Measurements from ENCODE around the gene DND1. TPM values are rescaled to one million over a fixed set of nuclear protein-coding genes. Genes with fewer than 3 reads are reported as not detected.

DND1 gene
- total RNA-seq, 1 donor from 2014 or later = 1.7 TPM

- no peaks in the 10 kb centered on the region for H3K27me3 Mint-ChIP-seq (ENCODE audit: low read depth, unreplicated experiment)
- Histone ChIP-seq H3K4me3 (ENCODE audit: insufficient read depth, low read depth, low read length) (no peak overlapping the region), H3K27me3 (ENCODE audit: insufficient read depth, low read length) (no peaks in the 10 kb centered on the region), H3K9me3 (ENCODE audit: insufficient read depth, low read depth, low read length) (no peaks in the 10 kb centered on the region), H3K9ac (ENCODE audit: low read length) (no peak overlapping the region), H3K36me3 (ENCODE audit: insufficient read depth, low read length) (peaks cover 68% of the 10 kb centered on the region), H4K20me1 (ENCODE audit: insufficient read depth, low read length) (peaks cover 12% of the 10 kb centered on the region), H3K27ac (ENCODE audit: low read depth, low read length) (no peak overlapping the region), H3K4me2 (ENCODE audit: low read length) (no peak overlapping the region), H3K79me2 (ENCODE audit: insufficient read depth, low read length) (no peaks in the 10 kb centered on the region), H2AFZ (ENCODE audit: low read depth, low read length) (no peak overlapping the region), H3K4me1 (ENCODE audit: insufficient read depth, low read length) (no peaks in the 10 kb centered on the region)
- no peak overlapping the region for H3K27ac Mint-ChIP-seq (ENCODE audit: unreplicated experiment)
- H3K4me1 Mint-ChIP-seq (ENCODE audit: low read depth, unreplicated experiment) = no peaks in the 10 kb centered on the region
- no peak for FAIRE-seq
- DNase-seq (ENCODE audit: low read depth) = no peak
- no peak for TF ChIP-seq EZH2 (IDR thresholded peaks at IDR 0.05; ENCODE audit: insufficient read depth, low read length)
- no peak for TF ChIP-seq CTCF (IDR thresholded peaks at IDR 0.05; ENCODE audit: insufficient read depth, low read depth, low read length)
- peaks cover 27% of the 10 kb centered on the region for H3K36me3 Mint-ChIP-seq (ENCODE audit: low read depth, unreplicated experiment)
- H3K9me3 Mint-ChIP-seq (ENCODE audit: unreplicated experiment) = no peaks in the 10 kb centered on the region
- no peak overlapping the region for H3K4me3 Mint-ChIP-seq (ENCODE audit: unreplicated experiment)
Measured at GRCh38 chr5:140678993-140679392, 5.6 kb upstream of the DND1 start.

- peaks cover 66% of the 10 kb centered on the region for H3K36me3 ChIP-seq (ENCODE audit: insufficient read depth, low read length)
- H3K9me3 Mint-ChIP-seq (ENCODE audit: unreplicated experiment) = no peaks in the 10 kb centered on the region
- H3K4me3 ChIP-seq (ENCODE audit: insufficient read depth, low read depth, low read length) = no peak overlapping the region
- H2AFZ ChIP-seq (ENCODE audit: low read depth, low read length) = no peak overlapping the region
- DNase-seq (ENCODE audit: low read depth) = no peak
- H4K20me1 ChIP-seq (ENCODE audit: insufficient read depth, low read length) = peaks cover 6% of the 10 kb centered on the region
- no peaks in the 10 kb centered on the region for H3K4me1 Mint-ChIP-seq (ENCODE audit: low read depth, unreplicated experiment)
- no peak overlapping the region for H3K27ac ChIP-seq (ENCODE audit: low read depth, low read length)
- H3K4me2 ChIP-seq (ENCODE audit: low read length) = no peak overlapping the region
- H3K9ac ChIP-seq (ENCODE audit: low read length) = no peak overlapping the region
- H3K27ac Mint-ChIP-seq (ENCODE audit: unreplicated experiment) = no peak overlapping the region
- H3K36me3 Mint-ChIP-seq (ENCODE audit: low read depth, unreplicated experiment) = peaks cover 26% of the 10 kb centered on the region
- no peaks in the 10 kb centered on the region for H3K4me1 ChIP-seq (ENCODE audit: insufficient read depth, low read length)
- H3K4me3 Mint-ChIP-seq (ENCODE audit: unreplicated experiment) = no peak overlapping the region
- no peaks in the 10 kb centered on the region for H3K27me3 Mint-ChIP-seq (ENCODE audit: low read depth, unreplicated experiment)
- TF ChIP-seq EZH2 (IDR thresholded peaks at IDR 0.05; ENCODE audit: insufficient read depth, low read length) (no peak), CTCF (IDR thresholded peaks at IDR 0.05; ENCODE audit: insufficient read depth, low read depth, low read length) (no peak)
- FAIRE-seq = no peak
- H3K79me2 ChIP-seq (ENCODE audit: insufficient read depth, low read length) = no peaks in the 10 kb centered on the region
- H3K9me3 ChIP-seq (ENCODE audit: insufficient read depth, low read depth, low read length) = no peaks in the 10 kb centered on the region
- H3K27me3 ChIP-seq (ENCODE audit: insufficient read depth, low read length) = no peaks in the 10 kb centered on the region
Measured at GRCh38 chr5:140677947-140678346, 4.6 kb upstream of the DND1 start.

GRCh38 chr5:140674629-140675028 is 1.3 kb upstream of the DND1 start:
- H3K27ac Mint-ChIP-seq (ENCODE audit: unreplicated experiment) = no peak overlapping the region
- no peak overlapping the region for H3K4me2 ChIP-seq (ENCODE audit: low read length)
- H3K4me3 Mint-ChIP-seq (ENCODE audit: unreplicated experiment) = no peak overlapping the region
- H3K27ac ChIP-seq (ENCODE audit: low read depth, low read length) = no peak overlapping the region
- peaks cover 17% of the 10 kb centered on the region for H4K20me1 ChIP-seq (ENCODE audit: insufficient read depth, low read length)
- no peaks in the 10 kb centered on the region for H3K27me3 Mint-ChIP-seq (ENCODE audit: low read depth, unreplicated experiment)
- no peak overlapping the region for H3K4me3 ChIP-seq (ENCODE audit: insufficient read depth, low read depth, low read length)
- no peaks in the 10 kb centered on the region for H3K4me1 Mint-ChIP-seq (ENCODE audit: low read depth, unreplicated experiment)
- H3K9ac ChIP-seq (ENCODE audit: low read length) = no peak overlapping the region
- no peaks in the 10 kb centered on the region for H3K79me2 ChIP-seq (ENCODE audit: insufficient read depth, low read length)
- no peaks in the 10 kb centered on the region for H3K4me1 ChIP-seq (ENCODE audit: insufficient read depth, low read length)
- H3K36me3 Mint-ChIP-seq (ENCODE audit: low read depth, unreplicated experiment) = peaks cover 29% of the 10 kb centered on the region
- H3K36me3 ChIP-seq (ENCODE audit: insufficient read depth, low read length) = peaks cover 47% of the 10 kb centered on the region
- H2AFZ ChIP-seq (ENCODE audit: low read depth, low read length) = no peak overlapping the region
- no peaks in the 10 kb centered on the region for H3K9me3 ChIP-seq (ENCODE audit: insufficient read depth, low read depth, low read length)
- TF ChIP-seq CTCF (IDR thresholded peaks at IDR 0.05; ENCODE audit: insufficient read depth, low read depth, low read length) = no peak
- no peak for TF ChIP-seq EZH2 (IDR thresholded peaks at IDR 0.05; ENCODE audit: insufficient read depth, low read length)
- DNase-seq (ENCODE audit: low read depth) = no peak
- FAIRE-seq = no peak
- no peaks in the 10 kb centered on the region for H3K9me3 Mint-ChIP-seq (ENCODE audit: unreplicated experiment)
- H3K27me3 ChIP-seq (ENCODE audit: insufficient read depth, low read length) = no peaks in the 10 kb centered on the region
